ENCODE data around the gene KATNB1.

GRCh38 chr16:57753448-57754353 lies 18.1 kb downstream of the KATNB1 start:
- TF ChIP-seq CTCF (IDR thresholded peaks at IDR 0.05) (no peak), MAX (IDR thresholded peaks at IDR 0.05) (no peak), CEBPB (IDR thresholded peaks at IDR 0.05) (no peak), RAD21 (conservative IDR thresholded peaks at IDR 0.05 in 1 of 2, IDR thresholded peaks at IDR 0.05 in 1 of 2) (no peak), NR3C1 (IDR thresholded peaks at IDR 0.05) (no peak), RNF2 (IDR thresholded peaks at IDR 0.05; ENCODE audit: borderline replicate concordance, low read depth) (no peak), NFE2L2 (conservative IDR thresholded peaks at IDR 0.05; ENCODE audit: low read length) (no peak)

Data from A549 (cell line).